SK-N-SH treated with all-trans-retinoic acid at 6 μM for 48 hours (cell line): ENCODE results near the gene ALK.

Source experiments
- ARNTL ChIP-seq: fragments of 450-650 bp; formaldehyde crosslinking; IDR thresholded peaks from 2 replicates; pipeline ENCODE4 v1.5.0; 2020; ENCODE audit warnings: low read depth, mild to moderate bottlenecking, moderate library complexity, borderline replicate concordance
- GLIS3 ChIP-seq: fragments of 250-450 bp; sonication (Bioruptor Pico); IDR thresholded peaks from 2 replicates; pipeline ENCODE4 v1.5.0; 2020; ENCODE audit warnings: mild to moderate bottlenecking, moderate library complexity
- POU6F1 ChIP-seq: fragments of 250-450 bp; sonication (Bioruptor Pico); IDR thresholded peaks from 2 replicates; pipeline ENCODE4 v1.8.0; 2021; ENCODE audit warnings: low read depth, mild to moderate bottlenecking, moderate library complexity, borderline replicate concordance
- PPARA ChIP-seq: fragments of 250-450 bp; sonication (Bioruptor Pico); IDR thresholded peaks from 2 replicates; pipeline ENCODE4 v1.5.0; 2020; ENCODE audit warnings: mild to moderate bottlenecking, borderline replicate concordance
- RARB ChIP-seq: fragments of 250-450 bp; sonication (Bioruptor Pico); IDR thresholded peaks from 2 replicates; pipeline ENCODE4 v1.8.0; 2021; ENCODE audit warnings: mild to moderate bottlenecking, moderate library complexity
- ZC3H10 ChIP-seq: fragments of 250-450 bp; sonication (Bioruptor Pico); IDR thresholded peaks from 2 replicates; pipeline ENCODE4 v1.5.1; 2021; ENCODE audit warnings: mild to moderate bottlenecking, moderate library complexity
- ZFP3 ChIP-seq: fragments of 250-450 bp; sonication (Bioruptor Pico); IDR thresholded peaks from 2 replicates; pipeline ENCODE4 v1.5.0; 2020; ENCODE audit warnings: mild to moderate bottlenecking, moderate library complexity
- ZNF565 ChIP-seq: fragments of 450-650 bp; formaldehyde crosslinking; conservative IDR thresholded peaks from 2 replicates; pipeline ENCODE4 v1.5.0; 2020; ENCODE audit warnings: low read depth, mild to moderate bottlenecking, moderate library complexity
- TF ChIP-seq, protein P1 (sequence below): fragments of 250-450 bp; sonication (Bioruptor Pico); IDR thresholded peaks from 2 replicates; pipeline ENCODE4 v1.8.0; 2020; ENCODE audit warnings: mild to moderate bottlenecking, moderate library complexity, borderline replicate concordance
- TF ChIP-seq, protein P2 (sequence below): fragments of 250-450 bp; sonication (Bioruptor Pico); IDR thresholded peaks from 2 replicates; pipeline ENCODE4 v1.5.1; 2021; ENCODE audit warnings: mild to moderate bottlenecking, moderate library complexity
- TF ChIP-seq, protein P3 (sequence below): fragments of 250-450 bp; sonication (Bioruptor Pico); IDR thresholded peaks from 2 replicates; pipeline ENCODE4 v1.5.1; 2020; ENCODE audit warnings: low read depth, mild to moderate bottlenecking, moderate library complexity

DNA sequence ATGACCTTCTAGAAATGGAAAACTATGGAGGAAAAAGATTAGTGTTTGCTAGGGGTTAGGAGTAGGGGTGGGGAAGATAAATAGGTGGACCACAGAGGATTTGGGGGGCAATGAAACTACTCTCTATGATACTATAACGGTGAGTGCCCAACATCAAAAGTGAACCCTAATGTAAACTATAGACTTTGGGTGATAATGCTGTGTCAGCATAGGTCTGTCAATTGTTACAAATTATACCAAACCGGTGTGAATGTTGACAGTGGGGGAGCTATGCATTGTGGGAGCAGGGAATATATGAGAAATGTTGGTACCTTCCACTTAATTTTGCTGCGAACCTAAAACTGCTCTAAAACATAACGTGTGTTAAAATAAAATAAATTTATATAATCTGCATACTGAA is 180.3 kb downstream of the ALK start:
- TF ChIP-seq, protein P1, sequence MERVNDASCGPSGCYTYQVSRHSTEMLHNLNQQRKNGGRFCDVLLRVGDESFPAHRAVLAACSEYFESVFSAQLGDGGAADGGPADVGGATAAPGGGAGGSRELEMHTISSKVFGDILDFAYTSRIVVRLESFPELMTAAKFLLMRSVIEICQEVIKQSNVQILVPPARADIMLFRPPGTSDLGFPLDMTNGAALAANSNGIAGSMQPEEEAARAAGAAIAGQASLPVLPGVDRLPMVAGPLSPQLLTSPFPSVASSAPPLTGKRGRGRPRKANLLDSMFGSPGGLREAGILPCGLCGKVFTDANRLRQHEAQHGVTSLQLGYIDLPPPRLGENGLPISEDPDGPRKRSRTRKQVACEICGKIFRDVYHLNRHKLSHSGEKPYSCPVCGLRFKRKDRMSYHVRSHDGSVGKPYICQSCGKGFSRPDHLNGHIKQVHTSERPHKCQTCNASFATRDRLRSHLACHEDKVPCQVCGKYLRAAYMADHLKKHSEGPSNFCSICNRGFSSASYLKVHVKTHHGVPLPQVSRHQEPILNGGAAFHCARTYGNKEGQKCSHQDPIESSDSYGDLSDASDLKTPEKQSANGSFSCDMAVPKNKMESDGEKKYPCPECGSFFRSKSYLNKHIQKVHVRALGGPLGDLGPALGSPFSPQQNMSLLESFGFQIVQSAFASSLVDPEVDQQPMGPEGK (CRISPR knock-in tag) = no peak
- TF ChIP-seq, protein P2, sequence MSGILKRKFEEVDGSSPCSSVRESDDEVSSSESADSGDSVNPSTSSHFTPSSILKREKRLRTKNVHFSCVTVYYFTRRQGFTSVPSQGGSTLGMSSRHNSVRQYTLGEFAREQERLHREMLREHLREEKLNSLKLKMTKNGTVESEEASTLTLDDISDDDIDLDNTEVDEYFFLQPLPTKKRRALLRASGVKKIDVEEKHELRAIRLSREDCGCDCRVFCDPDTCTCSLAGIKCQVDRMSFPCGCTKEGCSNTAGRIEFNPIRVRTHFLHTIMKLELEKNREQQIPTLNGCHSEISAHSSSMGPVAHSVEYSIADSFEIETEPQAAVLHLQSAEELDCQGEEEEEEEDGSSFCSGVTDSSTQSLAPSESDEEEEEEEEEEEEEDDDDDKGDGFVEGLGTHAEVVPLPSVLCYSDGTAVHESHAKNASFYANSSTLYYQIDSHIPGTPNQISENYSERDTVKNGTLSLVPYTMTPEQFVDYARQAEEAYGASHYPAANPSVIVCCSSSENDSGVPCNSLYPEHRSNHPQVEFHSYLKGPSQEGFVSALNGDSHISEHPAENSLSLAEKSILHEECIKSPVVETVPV (CRISPR knock-in tag) = no peak
- TF ChIP-seq RARB (CRISPR knock-in tag) = no peak
- TF ChIP-seq POU6F1 (CRISPR knock-in tag) = no peak
- no peak for TF ChIP-seq ZFP3 (CRISPR knock-in tag)
- no peak for TF ChIP-seq ZNF565 (CRISPR knock-in tag)
- TF ChIP-seq, protein P3, sequence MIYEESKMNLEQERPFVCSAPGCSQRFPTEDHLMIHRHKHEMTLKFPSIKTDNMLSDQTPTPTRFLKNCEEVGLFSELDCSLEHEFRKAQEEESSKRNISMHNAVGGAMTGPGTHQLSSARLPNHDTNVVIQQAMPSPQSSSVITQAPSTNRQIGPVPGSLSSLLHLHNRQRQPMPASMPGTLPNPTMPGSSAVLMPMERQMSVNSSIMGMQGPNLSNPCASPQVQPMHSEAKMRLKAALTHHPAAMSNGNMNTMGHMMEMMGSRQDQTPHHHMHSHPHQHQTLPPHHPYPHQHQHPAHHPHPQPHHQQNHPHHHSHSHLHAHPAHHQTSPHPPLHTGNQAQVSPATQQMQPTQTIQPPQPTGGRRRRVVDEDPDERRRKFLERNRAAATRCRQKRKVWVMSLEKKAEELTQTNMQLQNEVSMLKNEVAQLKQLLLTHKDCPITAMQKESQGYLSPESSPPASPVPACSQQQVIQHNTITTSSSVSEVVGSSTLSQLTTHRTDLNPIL (CRISPR knock-in tag) = no peak
- TF ChIP-seq GLIS3 (CRISPR knock-in tag) = no peak
- no peak for TF ChIP-seq ARNTL (CRISPR knock-in tag)
- no peak for TF ChIP-seq PPARA (CRISPR knock-in tag)
- TF ChIP-seq ZC3H10 (CRISPR knock-in tag) = no peak
